SKM-1 treated with dmso at 0.1 percent for 144 hours (cell line): Measurements from ENCODE around the gene SYNGR2.

ENCODE experiments used
- DNase-seq: peaks from one replicate; lab custom pipeline; 2025; ENCODE audit not compliant: unreplicated experiment; lab: John Stamatoyannopoulos, UW

SYNGR2 gene, protein sequence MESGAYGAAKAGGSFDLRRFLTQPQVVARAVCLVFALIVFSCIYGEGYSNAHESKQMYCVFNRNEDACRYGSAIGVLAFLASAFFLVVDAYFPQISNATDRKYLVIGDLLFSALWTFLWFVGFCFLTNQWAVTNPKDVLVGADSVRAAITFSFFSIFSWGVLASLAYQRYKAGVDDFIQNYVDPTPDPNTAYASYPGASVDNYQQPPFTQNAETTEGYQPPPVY

DNA sequence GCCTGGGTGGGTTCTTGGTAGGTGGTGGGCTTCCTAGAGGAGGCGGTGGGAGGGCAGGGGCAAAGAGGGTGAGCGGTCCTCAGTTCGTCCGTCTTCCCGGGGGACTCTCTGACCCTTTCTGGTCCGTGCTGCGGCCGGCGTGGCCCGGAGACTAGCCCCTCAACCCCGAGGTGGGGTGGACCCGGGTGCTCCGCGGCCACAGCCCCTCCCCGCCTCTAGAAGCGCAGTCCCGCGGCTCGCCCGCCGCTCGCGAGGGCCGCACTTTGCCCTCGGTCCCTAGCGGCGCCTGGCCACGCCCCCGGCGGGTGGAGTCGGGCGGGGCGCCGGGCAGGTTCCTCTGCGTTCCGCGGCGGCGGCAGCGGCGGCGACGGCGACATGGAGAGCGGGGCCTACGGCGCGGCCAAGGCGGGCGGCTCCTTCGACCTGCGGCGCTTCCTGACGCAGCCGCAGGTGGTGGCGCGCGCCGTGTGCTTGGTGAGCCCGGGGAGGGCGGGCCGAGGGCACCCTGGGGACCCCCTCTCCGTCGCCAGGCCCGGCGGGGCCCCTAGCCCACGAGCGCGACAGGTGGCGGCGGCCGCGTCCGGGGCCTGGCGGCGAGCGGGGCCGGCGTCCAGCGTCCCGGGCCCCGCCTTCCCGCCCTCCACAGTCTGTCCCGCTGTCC is at the start of gene SYNGR2:
SYNGR2 (plus strand) TSS at position 340 of the 661 bp plus-strand sequence; CDS start at position 376, 36 bp downstream.
- peak; percentile 85 for DNase-seq

DNA sequence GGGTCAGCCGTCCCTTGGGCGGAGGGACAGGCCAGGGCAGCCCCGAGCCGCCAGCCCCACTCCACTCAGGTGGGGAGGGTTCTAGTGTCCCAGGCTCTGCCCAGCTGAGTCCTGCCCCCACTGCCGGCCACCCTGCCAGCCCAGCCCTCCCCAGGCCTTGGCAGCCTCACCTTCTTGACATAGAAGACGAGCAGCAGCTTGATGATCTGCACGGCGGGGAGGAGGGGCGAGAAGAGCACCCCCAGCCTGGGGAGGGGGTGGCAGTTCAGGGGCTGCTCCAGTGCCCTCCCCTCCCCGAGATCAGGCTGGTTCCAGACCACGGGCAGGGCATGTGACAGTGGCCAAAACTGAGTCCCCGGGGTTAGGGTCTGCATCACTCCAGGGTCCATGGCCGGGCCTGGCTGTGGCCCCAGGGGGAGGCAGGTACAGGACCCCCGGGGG is 49.6 kb upstream of the SYNGR2 start:
- DNase-seq: no peak

DNA sequence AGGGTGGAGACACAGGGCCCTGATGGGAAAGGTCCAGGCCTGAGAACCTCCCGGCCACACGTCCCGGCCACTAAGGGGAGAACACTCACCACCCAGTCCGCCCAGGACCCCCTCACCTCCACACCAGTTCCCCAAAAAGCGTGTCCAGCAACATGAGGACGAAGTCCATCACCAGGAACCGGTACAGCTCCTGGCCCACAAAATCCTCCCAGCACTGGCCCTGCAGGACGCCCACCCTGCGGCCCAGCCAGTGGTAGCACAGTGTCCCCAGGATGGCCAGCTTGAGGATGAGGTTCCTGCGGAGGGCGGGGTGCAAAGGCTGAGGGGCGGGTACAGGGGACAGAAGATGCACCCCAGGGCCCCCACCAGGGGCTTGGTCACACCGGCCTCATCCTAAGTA is 47.8 kb upstream of the SYNGR2 start:
- DNase-seq: no peak

DNA sequence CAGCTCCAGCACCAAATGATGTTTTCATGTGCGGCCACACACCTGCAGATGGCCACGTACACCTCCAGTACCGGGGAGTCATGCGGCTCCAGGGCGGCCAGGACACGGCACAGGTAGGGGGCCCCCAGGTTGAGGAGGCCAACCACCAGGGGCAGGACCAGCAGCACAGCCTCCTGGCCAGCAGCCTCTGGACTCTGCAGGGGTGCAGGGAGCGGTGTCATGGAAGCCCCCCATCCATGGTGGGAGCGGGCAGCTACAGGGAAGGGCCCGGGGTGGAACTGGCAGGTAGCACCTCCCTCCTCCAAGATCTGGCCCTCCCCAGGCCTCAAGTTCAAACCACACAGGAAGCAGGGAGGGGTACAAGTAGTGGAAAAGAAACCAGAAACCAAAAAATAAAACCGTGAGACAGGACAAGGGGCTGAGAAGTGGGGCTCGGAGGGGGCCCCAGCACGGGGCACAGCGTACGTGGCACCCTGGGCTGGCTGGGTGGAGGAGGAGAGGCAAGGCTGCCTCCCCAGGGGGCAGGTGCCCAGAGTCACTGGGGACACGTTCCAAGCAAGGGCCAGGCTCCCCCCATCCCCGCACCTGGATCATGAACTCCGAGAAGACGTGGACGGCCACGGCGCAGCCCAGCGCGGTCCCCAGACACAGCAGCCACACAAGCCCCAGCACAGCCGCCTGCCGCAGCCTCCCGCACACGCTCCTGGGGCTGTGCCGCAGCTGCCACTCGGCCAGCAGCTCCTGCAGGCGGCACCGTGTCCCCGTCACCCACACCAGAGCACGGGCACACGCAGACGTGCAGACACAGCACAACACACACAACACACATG is 47.2 kb upstream of the SYNGR2 start:
- no peak for DNase-seq

DNA sequence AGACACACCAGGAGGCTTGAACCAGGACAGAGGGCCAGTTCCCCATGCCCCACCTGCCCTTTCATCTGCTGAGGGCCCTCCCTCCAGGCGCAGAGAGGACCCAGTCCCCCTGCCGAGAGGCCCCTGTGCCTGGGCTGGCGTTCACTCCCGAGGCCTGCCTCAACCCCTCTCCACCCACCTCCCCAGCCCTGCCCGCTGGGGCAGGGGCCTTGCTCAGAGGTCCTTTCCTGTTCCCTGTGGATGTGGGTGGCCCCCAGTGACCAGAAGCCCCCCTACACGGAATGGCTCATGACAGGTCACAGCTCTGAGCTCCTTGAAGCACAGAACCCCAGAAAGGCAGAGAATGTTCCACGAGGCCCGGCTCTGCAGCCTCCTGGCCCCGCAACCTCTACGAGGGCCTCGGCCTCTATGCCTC is 46.6 kb upstream of the SYNGR2 start:
- no peak for DNase-seq

DNA sequence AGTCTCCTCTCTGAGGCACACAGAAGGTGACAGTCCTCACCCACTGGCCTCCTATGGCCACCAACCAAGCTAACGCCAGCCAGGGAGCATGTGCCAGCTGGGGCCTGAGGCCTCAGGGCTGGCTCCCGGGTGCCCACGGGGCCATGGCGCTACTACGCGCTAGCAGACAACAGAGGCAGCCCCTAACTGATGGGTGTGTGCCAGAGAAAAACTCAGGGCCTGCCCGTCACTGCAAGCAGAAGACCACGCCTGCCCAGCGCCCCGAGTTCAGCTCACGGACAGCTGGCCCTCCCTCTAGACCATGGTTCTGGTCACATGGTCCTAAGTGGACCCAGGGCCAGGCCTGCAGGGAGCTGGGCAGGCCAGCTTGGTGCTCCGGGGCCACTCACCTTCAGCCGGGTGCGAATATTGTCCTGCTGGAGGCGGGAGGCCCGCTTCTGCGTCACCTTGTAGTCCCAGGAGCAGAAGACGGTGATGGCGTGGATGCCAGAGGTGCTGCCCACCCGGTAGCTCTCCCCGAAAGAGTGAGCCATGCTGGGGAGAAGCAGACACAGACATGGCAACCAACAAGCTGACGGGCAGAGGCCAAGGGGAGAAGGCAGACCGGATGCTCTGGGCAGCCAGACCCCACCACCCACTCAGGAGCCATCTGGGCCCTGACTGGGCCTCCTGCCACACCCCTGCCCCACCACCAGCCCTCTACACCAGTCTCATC is 46.0 kb upstream of the SYNGR2 start:
- no peak for DNase-seq

DNA sequence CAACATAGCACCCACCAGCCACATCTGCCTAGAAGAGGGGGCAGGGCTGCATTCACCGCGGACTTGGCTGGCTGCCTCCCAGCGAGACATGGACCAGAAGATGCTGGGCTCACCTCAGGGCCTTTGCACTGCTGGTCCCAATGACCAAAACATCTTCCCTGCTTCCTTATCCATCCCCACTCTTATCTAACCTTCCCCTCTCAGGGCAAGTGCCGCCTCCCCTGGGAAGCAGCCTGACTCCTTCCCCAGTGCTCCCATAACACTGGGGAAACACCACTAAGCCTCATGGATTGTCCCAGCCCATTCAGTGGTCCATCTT is 45.5 kb upstream of the SYNGR2 start:
- DNase-seq: no peak

DNA sequence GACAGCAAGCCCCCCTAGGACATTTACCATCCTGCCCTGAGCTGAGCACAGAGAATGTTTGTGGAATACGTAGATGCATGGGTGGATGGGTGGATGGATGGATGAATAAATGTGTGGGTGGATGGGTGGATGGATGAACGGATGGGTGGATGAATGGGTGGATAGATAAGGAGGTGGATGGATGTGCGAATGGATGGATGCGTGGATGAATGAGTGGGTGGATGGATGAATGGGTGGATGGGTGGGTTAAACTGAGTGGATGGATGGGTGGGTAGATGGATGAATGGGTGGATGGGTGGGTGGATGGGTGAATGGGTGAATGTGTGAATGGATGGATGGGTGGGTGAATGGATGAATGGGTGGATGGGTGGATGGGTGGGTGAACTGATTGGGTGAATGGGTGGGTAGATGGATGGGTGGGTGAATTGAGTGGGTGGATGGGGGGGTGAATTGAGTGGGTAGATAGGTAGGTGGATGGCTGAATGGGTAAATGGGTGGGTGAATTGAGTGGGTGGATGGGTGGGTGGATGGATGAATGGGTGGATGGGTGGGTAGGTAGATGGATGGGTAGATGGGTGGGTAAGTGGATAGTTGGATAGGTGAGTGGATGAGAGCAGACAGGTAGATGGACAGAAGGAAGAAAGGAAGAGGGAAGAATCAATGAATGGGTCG is 45.0 kb upstream of the SYNGR2 start:
- no peak for DNase-seq

DNA sequence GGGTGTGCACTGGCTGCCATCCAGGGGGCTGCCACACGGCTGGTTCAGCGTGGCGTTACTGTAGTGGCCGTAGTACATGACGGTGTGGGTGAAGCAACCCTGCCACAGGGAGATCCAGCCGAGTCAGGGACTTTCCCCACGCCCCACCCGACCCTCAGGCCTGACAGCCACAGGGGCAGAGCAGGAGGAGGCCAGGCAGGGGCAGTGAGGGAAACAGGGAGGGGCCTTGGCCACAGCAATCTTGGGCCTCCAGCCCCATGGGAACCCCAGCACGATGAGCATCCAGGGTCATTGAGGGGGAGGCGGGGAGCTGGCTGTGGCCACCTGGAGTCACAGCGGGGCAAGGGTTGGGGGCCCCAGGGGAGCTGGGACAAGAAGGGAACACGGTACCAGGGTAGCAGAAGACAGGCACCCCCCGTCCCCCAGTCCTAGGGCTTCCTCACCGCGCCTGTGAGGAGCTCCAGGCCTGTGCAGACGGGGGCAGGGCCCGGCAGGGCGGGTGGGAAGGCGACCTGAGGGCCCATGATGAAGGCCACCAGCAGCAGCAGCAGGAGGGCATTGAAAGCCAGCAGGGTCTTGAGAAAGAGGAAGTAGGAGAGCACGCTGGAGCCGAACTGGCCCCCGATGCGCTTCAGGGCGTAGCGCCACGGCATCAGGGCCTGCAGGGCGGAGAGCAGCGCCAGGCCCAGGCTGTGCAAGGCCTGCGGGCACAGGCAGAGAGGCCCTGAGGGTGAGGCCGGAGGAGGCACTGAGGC is 44.1 kb upstream of the SYNGR2 start:
- peak; percentile 37 for DNase-seq

DNA sequence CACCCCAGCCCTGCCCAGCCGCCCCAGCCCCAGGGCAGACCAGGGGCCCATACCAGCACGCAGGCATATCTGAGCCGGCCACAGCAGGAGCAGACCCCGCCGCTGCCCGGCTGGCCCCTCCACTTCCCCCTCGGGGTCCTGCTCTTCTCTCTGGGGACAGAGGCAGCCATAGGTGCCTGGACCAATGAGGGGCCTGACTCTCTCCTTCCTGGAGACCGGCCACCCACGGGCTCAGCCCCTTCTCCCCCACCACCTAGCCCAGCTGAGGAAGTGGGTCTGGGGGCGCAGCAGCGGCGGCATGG is 43.6 kb upstream of the SYNGR2 start:
- DNase-seq: no peak

DNA sequence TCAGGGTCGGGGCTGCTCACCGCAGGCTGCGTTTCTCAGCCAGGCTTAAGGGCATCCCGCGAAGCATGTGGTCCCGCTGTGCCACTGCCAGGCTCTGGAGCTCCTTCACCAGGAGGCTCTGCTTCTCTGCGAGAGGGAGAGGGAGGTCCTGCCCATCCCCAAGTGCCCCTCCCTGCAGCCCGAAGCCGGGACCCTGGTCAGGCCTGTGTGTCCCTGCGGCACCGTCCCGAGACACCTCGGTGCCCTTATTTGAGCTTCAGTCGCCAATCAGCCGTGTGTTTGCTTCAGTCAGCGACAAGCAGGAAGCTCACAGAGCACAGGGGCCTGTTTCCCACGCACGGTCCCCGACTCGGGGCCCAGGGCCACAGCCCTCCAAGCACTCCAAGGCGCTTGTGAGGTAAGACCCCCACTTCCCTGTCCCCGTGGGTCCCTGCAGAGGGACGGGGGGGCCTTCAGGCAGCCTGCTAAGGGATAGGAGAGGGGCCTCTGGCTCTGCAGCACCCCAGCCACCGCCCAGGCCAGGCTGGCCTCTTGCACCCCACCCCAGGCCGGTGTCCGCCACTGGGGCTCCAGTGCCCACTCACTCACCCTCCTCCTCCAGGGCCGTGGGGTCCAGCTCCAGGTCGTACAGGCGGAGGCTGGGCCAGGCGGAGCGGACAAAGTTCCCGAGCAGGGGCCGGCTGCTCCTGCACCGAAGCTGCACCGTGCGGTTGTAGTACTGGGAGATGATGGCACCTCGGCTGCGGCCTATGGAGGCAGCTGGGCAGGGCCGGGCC is 43.1 kb upstream of the SYNGR2 start:
- DNase-seq: no peak

DNA sequence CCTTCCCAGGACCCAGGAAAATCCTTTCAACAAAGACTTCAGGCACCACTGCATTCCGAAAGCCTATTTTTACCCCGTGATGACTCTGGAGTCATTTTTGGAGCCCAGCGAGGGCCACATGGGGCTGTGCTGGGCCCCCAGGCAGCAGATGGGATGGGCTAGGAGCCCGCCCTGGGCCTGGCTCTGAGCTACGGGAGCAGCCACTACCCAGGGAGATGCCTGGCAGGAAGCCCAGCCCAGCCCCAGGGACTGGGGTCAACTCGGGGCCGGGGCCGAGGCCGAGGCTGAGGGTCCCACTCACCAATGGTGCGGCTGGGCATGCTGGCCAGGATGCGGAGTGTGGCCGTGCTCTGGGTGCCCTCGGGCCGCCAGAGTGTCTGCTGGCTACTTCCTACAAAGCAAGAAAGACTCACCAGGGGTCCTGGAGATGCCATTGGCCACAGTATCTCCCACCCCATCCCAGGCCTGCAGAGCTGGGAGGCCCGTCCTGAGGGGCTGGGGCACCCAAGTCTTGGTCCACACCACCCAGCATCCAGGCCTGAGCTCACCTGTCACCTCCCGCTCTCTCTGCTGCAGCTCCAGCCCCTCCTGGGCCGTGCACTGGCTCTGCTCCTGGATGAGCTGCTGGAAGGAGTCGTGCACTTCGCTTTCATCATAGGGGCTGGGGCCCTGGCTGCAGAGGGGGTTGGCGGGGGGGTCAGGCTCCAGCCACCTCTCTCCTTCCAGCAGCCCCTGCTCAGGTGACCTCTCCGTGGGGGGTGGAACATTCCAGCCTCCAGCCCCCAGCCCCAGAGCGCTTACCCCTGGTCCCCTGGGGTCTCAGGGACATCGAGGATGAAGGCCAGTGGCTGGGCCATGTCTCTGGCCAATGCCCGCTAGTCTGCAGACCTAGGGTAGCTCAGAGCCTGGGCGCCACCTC is 42.1 kb upstream of the SYNGR2 start:
- no peak for DNase-seq

DNA sequence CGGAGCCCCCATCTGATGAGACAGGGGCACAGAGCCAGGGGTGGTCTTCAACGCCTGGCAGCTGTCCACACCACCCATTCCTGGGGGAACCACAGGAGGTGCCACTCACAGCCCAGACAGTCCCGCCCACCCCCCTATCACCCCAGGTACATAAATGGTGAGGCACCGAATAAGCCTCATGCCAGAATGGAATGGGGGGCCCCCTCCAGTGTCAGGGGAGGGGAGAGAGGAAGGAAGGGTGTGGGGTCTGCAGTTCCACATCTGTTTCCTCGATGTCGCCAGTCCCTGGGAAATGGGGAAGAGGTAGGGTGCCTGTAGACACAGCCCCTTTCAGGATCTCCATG is 41.5 kb upstream of the SYNGR2 start:
- DNase-seq: no peak

DNA sequence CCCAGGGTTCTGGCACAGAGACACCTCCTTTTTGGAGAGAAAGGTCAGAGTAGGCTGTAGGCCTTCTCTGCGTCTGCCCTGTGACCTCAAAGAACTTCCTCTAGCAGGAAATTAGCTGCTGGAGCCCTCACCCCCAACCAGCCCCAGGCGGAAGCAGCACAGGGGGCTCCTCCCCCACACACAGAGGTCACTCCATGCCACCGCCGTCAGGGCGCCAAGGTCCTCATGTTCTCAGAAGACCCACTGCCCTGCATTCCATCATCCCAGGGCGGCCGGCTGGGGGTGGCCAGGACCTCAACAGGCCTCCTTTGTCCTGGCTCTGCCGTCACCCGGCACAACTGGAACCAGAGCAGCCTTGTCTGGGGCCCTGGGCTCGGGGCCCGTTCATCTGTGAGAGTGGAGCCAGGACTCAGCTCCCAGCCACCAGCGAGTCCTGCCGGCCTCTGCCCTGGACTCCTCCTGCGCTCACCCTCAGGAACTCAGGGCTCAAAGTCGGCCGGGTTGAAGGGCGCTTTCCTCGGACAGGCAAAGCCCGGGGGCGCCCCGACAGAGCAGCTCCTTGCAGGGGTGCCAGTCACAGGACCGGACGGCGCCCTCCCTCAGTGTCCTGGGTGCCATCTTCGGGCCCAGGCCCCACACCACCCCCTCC is 41.0 kb upstream of the SYNGR2 start:
- peak; percentile 95 for DNase-seq

DNA sequence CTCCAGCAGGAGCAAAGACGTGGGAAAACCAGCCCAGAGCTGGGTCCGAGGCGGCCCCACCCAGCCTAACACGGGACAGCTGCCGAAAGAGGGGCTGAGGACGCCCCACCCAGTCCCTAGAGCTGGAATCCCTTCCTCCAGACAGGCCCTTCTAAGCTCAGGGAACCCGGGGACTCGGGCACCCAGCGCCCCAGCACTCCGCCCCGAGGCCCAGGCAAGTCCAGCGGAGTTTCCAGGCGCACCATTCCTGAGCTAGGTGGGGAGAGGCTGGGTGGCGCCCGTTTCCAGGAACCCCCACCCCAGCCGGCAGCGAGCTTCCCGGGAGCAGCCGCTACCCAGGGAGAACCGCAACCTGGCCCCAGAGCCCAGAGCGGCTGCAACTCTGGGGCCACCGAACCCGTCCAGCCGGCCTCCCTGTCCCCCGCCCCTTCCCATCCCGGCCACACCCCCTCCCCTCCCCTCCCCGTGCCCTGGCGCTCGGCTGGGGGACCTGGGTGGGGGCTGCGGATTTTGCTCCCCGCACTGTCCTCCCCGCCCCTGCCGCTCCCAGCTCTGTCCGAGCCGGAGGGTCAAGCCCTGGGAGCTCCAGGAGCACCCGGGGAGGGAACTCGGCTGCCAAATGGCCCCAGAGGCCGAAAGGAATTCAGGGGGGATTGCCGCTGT is 40.4 kb upstream of the SYNGR2 start:
- no peak for DNase-seq

DNA sequence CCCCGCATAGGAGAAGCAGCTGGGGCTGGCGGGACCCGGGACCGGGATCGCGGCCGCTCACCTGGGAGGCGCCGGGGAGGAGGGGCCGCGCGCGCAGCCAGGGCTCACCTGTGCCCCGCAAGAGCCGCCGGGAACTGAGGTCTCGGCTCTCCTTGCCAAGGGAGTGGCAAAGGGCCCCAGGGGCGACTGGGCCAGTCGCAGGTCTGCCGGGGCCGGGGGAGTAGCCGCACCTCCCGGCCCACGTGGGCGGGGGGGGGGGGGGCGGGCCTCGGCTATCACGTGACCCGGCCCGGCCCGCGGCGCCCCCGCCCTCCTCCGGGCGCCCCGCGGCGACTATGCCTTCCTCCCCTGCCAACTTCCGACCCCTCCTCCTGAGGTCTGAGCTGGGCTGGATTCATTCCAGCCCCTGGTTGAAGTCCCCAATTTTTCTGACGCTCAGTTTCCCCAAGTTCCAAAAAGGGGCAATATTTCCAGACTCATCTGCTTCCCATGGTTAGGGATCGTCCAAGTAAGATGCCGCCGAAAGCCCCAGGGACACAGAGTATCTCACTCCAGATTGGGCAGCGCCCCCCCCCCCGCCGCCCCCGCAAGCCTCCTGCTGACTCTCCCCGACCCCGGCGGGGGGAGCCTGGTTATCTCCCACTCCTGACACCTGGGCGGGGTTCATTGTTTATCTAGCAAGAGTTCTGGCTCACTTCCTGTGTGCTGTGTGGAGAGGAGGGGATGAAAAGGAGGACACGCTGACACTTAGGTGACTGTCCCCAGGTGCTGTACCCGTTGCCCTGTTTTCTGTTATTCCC is 39.6 kb upstream of the SYNGR2 start, which contains the start of gene TMC6:
TMC6 (minus strand) TSS at position 205 of the 800 bp plus-strand sequence. CDS start 1,923 bp downstream, outside the sequence.
- peak; percentile 76 for DNase-seq
